Pancreas (tissue), 10 donors: ENCODE measurements around the gene MXRA5. TPM values are rescaled to one million over a fixed set of nuclear protein-coding genes. Genes with fewer than 3 reads are reported as not detected.
"Not testable (repeated sequence)": the region's sequence is repeated elsewhere in the genome, so short reads cannot be mapped to it uniquely, and the experiment has no call there.

Experiments used
- ATAC-seq, 4 donors: fragments of 200-7000 bp; cut with Tn5 transposase; one replicate each; pipeline versions ENCODE4 v1.8.0 to v1.9.1; 2020; ENCODE audit warnings: mild to moderate bottlenecking in 4 of 4, moderate library complexity in 4 of 4
- DNase-seq, 6 donors: peaks; one replicate each; pipeline ENCODE4 v3.0.0-alpha.2; 2020
- FAIRE-seq: peaks from 2 replicates; lab custom pipeline; 2012; peaks lifted over from hg19 to GRCh38; lab: Jason Lieb, UNC
- H3K27ac ChIP-seq, 4 donors: fragments of 200-600 bp; sonication (generic); 1 replicate in 3 of 4; 2 replicates in 1 of 4; pipeline versions ENCODE4 v1.5.0 to v1.8.0; 2020
- H3K27me3 ChIP-seq, 4 donors: fragments of 200-600 bp; one replicate each; pipeline ENCODE4 v1.8.0; 2021
- H3K36me3 ChIP-seq, 3 donors: fragments of 200-600 bp; sonication (generic) in 1 of 3; one replicate each; pipeline versions ENCODE4 v1.5.0 to v1.8.0; 2020 to 2021
- H3K4me1 ChIP-seq, 3 donors: fragments of 200-600 bp; one replicate each; pipeline ENCODE4 v1.8.0; 2021
- H3K4me3 ChIP-seq, 4 donors: fragments of 200-600 bp; sonication (generic) in 2 of 4; one replicate each; pipeline versions ENCODE4 v1.5.0 to v1.8.0; 2020 to 2021
- H3K9me3 ChIP-seq, 4 donors: fragments of 200-600 bp; one replicate each; pipeline ENCODE4 v1.8.0; 2021
- CTCF ChIP-seq, 4 donors: fragments of 200-600 bp; sonication (generic) in 3 of 4; IDR thresholded peaks; one replicate each; pipeline versions ENCODE4 v1.5.0 to v1.8.0; 2021; ENCODE audit warnings: antibody characterized with exemption in 4 of 4
- WGBS, 2 donors: extraction: QIAGEN DNeasy Blood & Tissue Kit; methylation state at CpG; one replicate each; pipeline ENCODE4 v1.1.7; 2013; 5-methylcytosine and 5-hydroxymethylcytosine counted together
- intact Hi-C, 3 donors: fragments of 100-400 bp; cut with DNase I; formaldehyde crosslinking; loops; one replicate each; pipeline versions ENCODE4 v1.11.1 to v1.14.2; 2022
- polyA plus RNA-seq, 2 donors: library from polyadenylated mRNA; stranded (reverse); fragments of 200-250 nt; gene quantifications; one replicate each; pipeline ENCODE4 v1.2.3, GENCODE V29; 2013
- total RNA-seq, 6 donors: library from RNA; stranded (reverse); fragmentation: NEBNext Ultra II Directional in 4 of 6; extraction: Animal tissue kit (Norgen Biotek cat#: 25700) in 4 of 6; gene quantifications; one replicate each; pipeline versions ENCODE4 v1.2.1 to v1.2.4, GENCODE V29; 2021 to 2023
- donor health status: healthy with polysubstance abuse.
- donor health status: DM: no; HTN: no; CAD: no; lungs with moderate emphysema.
- donor health status: DM: no; HTN: no; CAD: no.
- donor health status: control.
- donor health status: control.
- donor health status: Bipolar disorder and iron deficiency.
- donor health status: DM: yes; HTN: yes; CAD: no.
- donor health status: DM: no; HTN: no; CAD: no.
- donor health status: DM: no; HTN: no; CAD: no.
- donor health status: DM: yes; HTN: yes; CAD: no.

MXRA5 gene
- total and polyA plus RNA-seq, 8 donors = 0.59 to 34.5 (median 3.9) TPM

DNA sequence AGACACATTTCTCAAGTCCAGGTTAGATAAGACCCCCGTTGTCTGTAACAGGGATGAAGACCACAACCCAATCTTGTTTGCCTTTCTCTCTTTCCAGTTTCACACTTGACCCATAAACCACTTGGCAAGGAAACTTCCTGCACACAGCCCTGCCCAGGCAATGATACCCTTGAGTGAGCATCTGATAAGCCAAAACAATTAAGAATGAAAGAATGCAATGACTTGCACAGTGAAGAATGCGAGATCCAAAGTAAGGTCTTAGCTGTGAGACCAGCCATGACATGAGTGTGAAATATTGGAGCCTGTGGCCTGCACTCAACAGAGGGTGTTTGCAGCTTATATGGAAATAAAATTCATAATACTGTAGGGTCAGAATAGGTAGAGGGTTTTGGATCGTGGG is 37.9 kb upstream of the MXRA5 start:
- WGBS, 2 donors = 59 to 69% methylated on average over 3 of the region's 3 CpGs
- no peak for DNase-seq
- no peak for TF ChIP-seq CTCF (IDR thresholded peaks at IDR 0.05)
- no peaks in the 10 kb centered on the region for H3K36me3 ChIP-seq
- H3K4me3 ChIP-seq = no peak overlapping the region
- no peaks in the 10 kb centered on the region for H3K9me3 ChIP-seq
- H3K27me3 ChIP-seq = no peaks in the 10 kb centered on the region
- ATAC-seq = peak in 1 of 4 donors; percentile 48
- FAIRE-seq = no peak
- intact Hi-C loops = no loop called here
- H3K4me1 ChIP-seq = no peaks in the 10 kb centered on the region
- no peak overlapping the region for H3K27ac ChIP-seq

DNA sequence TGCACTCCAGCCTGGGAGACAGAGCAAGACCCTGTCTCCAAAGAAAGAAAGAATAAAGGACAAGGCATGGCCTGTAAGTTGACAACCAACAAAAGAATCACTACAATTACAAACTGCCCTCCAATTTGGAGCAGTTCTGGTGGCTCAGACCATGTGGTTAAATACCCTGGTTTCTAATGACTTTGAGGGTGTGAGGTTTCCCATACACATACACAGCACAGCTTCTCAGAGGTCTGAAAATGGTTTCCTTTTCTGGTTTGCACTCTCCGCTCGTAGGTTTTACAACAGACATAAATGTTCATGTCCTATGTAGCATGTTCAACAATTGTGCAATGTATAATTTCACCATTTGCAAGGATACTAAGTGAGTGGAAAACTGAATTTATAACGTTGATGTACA is 34.2 kb upstream of the MXRA5 start:
- FAIRE-seq = no peak
- Histone ChIP-seq H3K27ac (no peak overlapping the region), H3K9me3 (no peaks in the 10 kb centered on the region), H3K27me3 (no peaks in the 10 kb centered on the region), H3K36me3 (no peaks in the 10 kb centered on the region), H3K4me3 (no peak overlapping the region), H3K4me1 (no peaks in the 10 kb centered on the region)
- intact Hi-C loops = no loop called here
- no peak for DNase-seq
- WGBS, 2 donors = 45 to 50% methylated on average over 3 of the region's 3 CpGs
- no peak for ATAC-seq
- TF ChIP-seq CTCF (IDR thresholded peaks at IDR 0.05) = no peak

- Histone ChIP-seq H3K4me3 (no peak overlapping the region), H3K9me3 (no peaks in the 10 kb centered on the region), H3K36me3 (no peaks in the 10 kb centered on the region), H3K4me1 (no peaks in the 10 kb centered on the region), H3K27ac (no peak overlapping the region), H3K27me3 (no peaks in the 10 kb centered on the region)
- 67 to 72% methylated on average over 4 of the region's 4 CpGs for whole genome bisulfite sequencing, 2 donors
- intact Hi-C loops = no loop called here
- DNase-seq (no peak), FAIRE-seq (no peak), ATAC-seq (no peak)
- TF ChIP-seq CTCF (IDR thresholded peaks at IDR 0.05) = no peak
These were observed 32.7 kb upstream of the MXRA5 start for GRCh38 chrX:3379111-3379510.

GRCh38 chrX:3378156-3378555 is 31.7 kb upstream of the MXRA5 start:
- Histone ChIP-seq H3K4me3 (no peak overlapping the region), H3K9me3 (no peaks in the 10 kb centered on the region), H3K36me3 (no peaks in the 10 kb centered on the region), H3K27me3 (no peaks in the 10 kb centered on the region), H3K27ac (no peak overlapping the region), H3K4me1 (no peaks in the 10 kb centered on the region)
- FAIRE-seq (no peak), ATAC-seq (no peak), DNase-seq (no peak)
- WGBS, 2 donors = 45 to 59% methylated on average over 4 of the region's 4 CpGs
- no peak for TF ChIP-seq CTCF (IDR thresholded peaks at IDR 0.05)
- intact Hi-C loops = no loop called here

- intact Hi-C loops = no loop called here
- no peaks in the 10 kb centered on the region for H3K36me3 ChIP-seq
- H3K9me3 ChIP-seq = no peaks in the 10 kb centered on the region
- DNase-seq (no peak), FAIRE-seq (no peak), ATAC-seq (no peak)
- H3K27ac ChIP-seq = no peak overlapping the region
- no peak overlapping the region for H3K4me3 ChIP-seq
- no peak for TF ChIP-seq CTCF (IDR thresholded peaks at IDR 0.05)
- WGBS, 2 donors = 80% methylated on average over 13 of the region's 13 CpGs
- H3K4me1 ChIP-seq = no peaks in the 10 kb centered on the region
- no peaks in the 10 kb centered on the region for H3K27me3 ChIP-seq
These were observed 31.1 kb upstream of the MXRA5 start for GRCh38 chrX:3377560-3377959.

GRCh38 chrX:3375878-3376508 is 29.5 kb upstream of the MXRA5 start:
- H3K27me3 ChIP-seq, ATAC-seq, FAIRE-seq, H3K36me3 ChIP-seq, H3K27ac ChIP-seq, H3K4me3 ChIP-seq, DNase-seq, H3K4me1 ChIP-seq, H3K9me3 ChIP-seq, intact Hi-C loops: not testable (repeated sequence)
- 59 to 69% methylated on average over 2 of the region's 2 CpGs for WGBS, 2 donors
